ENCODE results near the gene ADA. TPM values are rescaled to one million over a fixed set of nuclear protein-coding genes. Genes with fewer than 3 reads are reported as not detected.

Gene ADA
- total RNA-seq, 4 donors from 2014 or later, result 2.6 to 5.4 (median 2.9) TPM

- no peak for TF ChIP-seq POLR2AphosphoS5 (IDR thresholded peaks at IDR 0.05)
- TF ChIP-seq POLR2A (IDR thresholded peaks at IDR 0.05), result no peak
- TF ChIP-seq, protein P1, sequence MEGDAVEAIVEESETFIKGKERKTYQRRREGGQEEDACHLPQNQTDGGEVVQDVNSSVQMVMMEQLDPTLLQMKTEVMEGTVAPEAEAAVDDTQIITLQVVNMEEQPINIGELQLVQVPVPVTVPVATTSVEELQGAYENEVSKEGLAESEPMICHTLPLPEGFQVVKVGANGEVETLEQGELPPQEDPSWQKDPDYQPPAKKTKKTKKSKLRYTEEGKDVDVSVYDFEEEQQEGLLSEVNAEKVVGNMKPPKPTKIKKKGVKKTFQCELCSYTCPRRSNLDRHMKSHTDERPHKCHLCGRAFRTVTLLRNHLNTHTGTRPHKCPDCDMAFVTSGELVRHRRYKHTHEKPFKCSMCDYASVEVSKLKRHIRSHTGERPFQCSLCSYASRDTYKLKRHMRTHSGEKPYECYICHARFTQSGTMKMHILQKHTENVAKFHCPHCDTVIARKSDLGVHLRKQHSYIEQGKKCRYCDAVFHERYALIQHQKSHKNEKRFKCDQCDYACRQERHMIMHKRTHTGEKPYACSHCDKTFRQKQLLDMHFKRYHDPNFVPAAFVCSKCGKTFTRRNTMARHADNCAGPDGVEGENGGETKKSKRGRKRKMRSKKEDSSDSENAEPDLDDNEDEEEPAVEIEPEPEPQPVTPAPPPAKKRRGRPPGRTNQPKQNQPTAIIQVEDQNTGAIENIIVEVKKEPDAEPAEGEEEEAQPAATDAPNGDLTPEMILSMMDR (IDR thresholded peaks at IDR 0.05), result no peak
- no peak for TF ChIP-seq EP300 (IDR thresholded peaks at IDR 0.05; ENCODE audit: low read depth)
- no peaks in the 10 kb centered on the region for H3K36me3 ChIP-seq
- H3K27ac ChIP-seq, result peak overlapping the region; percentile 33 to 77 (median 49)
- H3K4me1 ChIP-seq, result peaks cover 17 to 67% (median 33%) of the 10 kb centered on the region in 4 donors
- 46% methylated on average over 4 of the region's 4 CpGs; no CpG with 5 or more reads in 1 of the 2 donors for WGBS, 2 donors (ENCODE audit: low coverage in 1 of 2)
- intact Hi-C loops (cut with DNase I; ENCODE audit: low total_unique reads), result no loop called here
- in situ Hi-C loops (cut with MboI; ENCODE audit: low pct_ligation_motif_present in 1 of 4, low pct_unique_long_range_greater_than_20kb in 1 of 4, low sequenced_read_pairs in 3 of 4), result no loop called here
- peak; percentile 40 for DNase-seq
- H3K27me3 ChIP-seq, result no peaks in the 10 kb centered on the region
- H3K4me3 ChIP-seq, result no peak overlapping the region
- H3K9me3 ChIP-seq, result no peaks in the 10 kb centered on the region
These were observed 5.4 kb downstream of the ADA start for GRCh38 chr20:44646023-44646640.

- TF ChIP-seq POLR2AphosphoS5 (IDR thresholded peaks at IDR 0.05), result no peak
- no peak for TF ChIP-seq EP300 (IDR thresholded peaks at IDR 0.05; ENCODE audit: low read depth)
- TF ChIP-seq POLR2A (IDR thresholded peaks at IDR 0.05), result no peak
- no peaks in the 10 kb centered on the region for H3K27me3 ChIP-seq
- intact Hi-C loops (cut with DNase I; ENCODE audit: low total_unique reads) (no loop called here), in situ Hi-C loops (cut with MboI; ENCODE audit: low pct_ligation_motif_present in 1 of 4, low pct_unique_long_range_greater_than_20kb in 1 of 4, low sequenced_read_pairs in 3 of 4) (no loop called here)
- H3K4me3 ChIP-seq, result no peak overlapping the region
- H3K36me3 ChIP-seq, result no peaks in the 10 kb centered on the region
- H3K4me1 ChIP-seq, result peaks cover 17 to 56% (median 26%) of the 10 kb centered on the region in 4 donors
- no peaks in the 10 kb centered on the region for H3K9me3 ChIP-seq
- no peak for DNase-seq
- peak overlapping the region; percentile 82 to 84 (median 83) for H3K27ac ChIP-seq
- 63% methylated on average over 7 of the region's 7 CpGs; no CpG with 5 or more reads in 1 of the 2 donors for WGBS, 2 donors (ENCODE audit: low coverage in 1 of 2)
These were observed 6.8 kb downstream of the ADA start for GRCh38 chr20:44644667-44645131.

DNA sequence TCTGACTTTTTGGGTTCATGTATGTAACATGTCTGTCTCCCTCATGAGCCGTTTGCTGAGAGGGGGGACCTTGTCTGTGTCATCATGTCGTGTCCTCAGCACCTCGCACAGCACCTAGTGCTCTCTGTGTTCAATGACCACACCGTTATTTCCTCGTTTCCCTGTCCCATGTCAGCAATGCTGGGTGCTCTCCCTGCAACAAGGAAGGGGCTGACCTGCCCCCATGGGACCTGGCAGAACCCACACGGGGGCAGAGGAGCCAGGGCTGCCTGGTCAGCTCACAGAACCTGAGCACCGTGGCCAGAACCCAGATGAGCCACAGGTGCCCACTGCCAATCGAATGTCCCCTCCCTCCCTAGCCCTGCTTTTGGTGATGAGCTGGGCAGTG, 7.3 kb downstream of the ADA start:
- TF ChIP-seq EP300 (IDR thresholded peaks at IDR 0.05; ENCODE audit: low read depth), result no peak
- TF ChIP-seq POLR2AphosphoS5 (IDR thresholded peaks at IDR 0.05), result no peak
- no peak for TF ChIP-seq POLR2A (IDR thresholded peaks at IDR 0.05)
- TF ChIP-seq, protein P1 (IDR thresholded peaks at IDR 0.05), result no peak
- WGBS, 2 donors (ENCODE audit: low coverage in 1 of 2), result 84% methylated on average over 8 of the region's 8 CpGs; no CpG with 5 or more reads in 1 of the 2 donors
- peaks cover 17 to 56% (median 26%) of the 10 kb centered on the region in 4 donors for H3K4me1 ChIP-seq
- intact Hi-C loops (cut with DNase I; ENCODE audit: low total_unique reads) (no loop called here), in situ Hi-C loops (cut with MboI; ENCODE audit: low pct_ligation_motif_present in 1 of 4, low pct_unique_long_range_greater_than_20kb in 1 of 4, low sequenced_read_pairs in 3 of 4) (no loop called here)
- H3K4me3 ChIP-seq, result no peak overlapping the region
- no peaks in the 10 kb centered on the region for H3K27me3 ChIP-seq
- no peaks in the 10 kb centered on the region for H3K36me3 ChIP-seq
- H3K27ac ChIP-seq, result peak overlapping the region; percentile 82 to 84 (median 83)
- no peak for DNase-seq
- H3K9me3 ChIP-seq, result no peaks in the 10 kb centered on the region

DNA sequence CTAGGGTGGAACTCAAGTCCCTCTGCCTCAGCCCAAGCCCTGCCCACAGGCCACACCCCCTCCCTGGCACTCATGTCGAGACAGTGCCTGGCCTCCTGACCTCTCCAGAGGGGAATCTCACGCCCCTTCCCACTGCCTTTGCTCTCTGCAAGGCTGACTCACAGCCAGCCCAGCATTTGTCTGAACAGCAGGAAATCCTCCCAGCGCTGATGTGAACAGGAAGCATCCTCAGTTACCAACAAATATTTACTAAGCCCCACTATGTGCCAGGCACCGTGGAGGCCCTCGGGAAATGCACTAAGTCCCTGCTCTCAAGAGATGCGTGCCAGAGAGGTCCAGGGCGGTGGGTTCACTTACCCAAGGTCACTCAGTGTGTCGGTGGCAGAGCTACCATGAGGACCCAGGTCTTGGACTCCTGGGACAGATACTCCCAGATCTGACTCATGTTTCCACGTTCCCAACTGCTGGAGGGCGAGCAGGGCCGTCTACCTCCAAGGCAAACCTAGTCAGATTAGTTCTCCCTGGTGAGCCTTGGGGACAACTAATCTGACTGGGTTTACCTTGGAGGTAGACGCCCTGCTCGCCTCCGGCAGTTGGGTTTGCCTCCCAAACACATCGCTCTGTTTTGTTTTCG, 7.8 kb downstream of the ADA start:
- TF ChIP-seq, protein P1 (IDR thresholded peaks at IDR 0.05), result no peak
- TF ChIP-seq EP300 (IDR thresholded peaks at IDR 0.05; ENCODE audit: low read depth) (no peak), POLR2A (IDR thresholded peaks at IDR 0.05) (no peak), POLR2AphosphoS5 (IDR thresholded peaks at IDR 0.05) (no peak)
- no peaks in the 10 kb centered on the region for H3K27me3 ChIP-seq
- DNase-seq, result peak; percentile 51
- peak overlapping the region; percentile 82 to 84 (median 83) for H3K27ac ChIP-seq
- H3K4me1 ChIP-seq, result peaks cover 17 to 54% (median 26%) of the 10 kb centered on the region in 4 donors
- intact Hi-C loops (cut with DNase I; ENCODE audit: low total_unique reads), result no loop called here
- no peaks in the 10 kb centered on the region for H3K36me3 ChIP-seq
- no peaks in the 10 kb centered on the region for H3K9me3 ChIP-seq
- in situ Hi-C loops (cut with MboI; ENCODE audit: low pct_ligation_motif_present in 1 of 4, low pct_unique_long_range_greater_than_20kb in 1 of 4, low sequenced_read_pairs in 3 of 4), result no loop called here
- WGBS, 2 donors (ENCODE audit: low coverage in 1 of 2), result 51% methylated on average over 16 of the region's 16 CpGs; no CpG with 5 or more reads in 1 of the 2 donors
- H3K4me3 ChIP-seq, result no peak overlapping the region
